ENCODE measurements around the gene LSR. TPM values are rescaled to one million over a fixed set of nuclear protein-coding genes. Genes with fewer than 3 reads are reported as not detected.

LSR gene
- total and polyA plus RNA-seq, 10 donors: 10.9 to 30.2 (median 20.4) TPM

GRCh38 chr19:35261356-35262100 is 12.7 kb downstream of the LSR start:
- H3K27me3 ChIP-seq (replicated peaks in 1 of 7): no peaks in the 10 kb centered on the region
- no peak overlapping the region for H3K27ac ChIP-seq
- H3K9me3 ChIP-seq: no peaks in the 10 kb centered on the region
- intact Hi-C loops (cut with DNase I; ENCODE audit: low total_unique reads): no loop called here
- peak; percentile 68 for DNase-seq
- H3K4me1 ChIP-seq: peaks cover 16 to 50% (median 38%) of the 10 kb centered on the region in 6 donors
- WGBS, 5 donors: 76 to 87% (median 81%) methylated on average over 10 to 12 of the region's 12 CpGs
- H3K4me3 ChIP-seq: no peak overlapping the region
- peaks cover 0 to 37% (median 0%) of the 10 kb centered on the region in 6 donors for H3K36me3 ChIP-seq
- TF ChIP-seq POLR2A (IDR thresholded peaks at IDR 0.05): no peak
- peak; percentile 18 to 69 (median 51) for TF ChIP-seq POLR2AphosphoS5 (IDR thresholded peaks at IDR 0.05)
- no peak for TF ChIP-seq CTCF (IDR thresholded peaks at IDR 0.05 in 8 of 11, conservative IDR thresholded peaks at IDR 0.05 in 3 of 11)

- intact Hi-C loops (cut with DNase I; ENCODE audit: low total_unique reads): no loop called here
- H3K27me3 ChIP-seq (replicated peaks in 1 of 7): no peaks in the 10 kb centered on the region
- TF ChIP-seq POLR2A (IDR thresholded peaks at IDR 0.05): no peak
- no peak for TF ChIP-seq CTCF (IDR thresholded peaks at IDR 0.05 in 8 of 11, conservative IDR thresholded peaks at IDR 0.05 in 3 of 11)
- peak; percentile 58 to 80 (median 61) for TF ChIP-seq POLR2AphosphoS5 (IDR thresholded peaks at IDR 0.05)
- peak; percentile 76 for DNase-seq
- no peak overlapping the region for H3K27ac ChIP-seq
- no peaks in the 10 kb centered on the region for H3K9me3 ChIP-seq
- no peak overlapping the region for H3K4me3 ChIP-seq
- WGBS, 5 donors: 69 to 84% (median 75%) methylated on average over 11 to 17 of the region's 17 CpGs
- H3K36me3 ChIP-seq: peaks cover 0 to 38% (median 0%) of the 10 kb centered on the region in 6 donors
- H3K4me1 ChIP-seq: peaks cover 19 to 51% (median 40%) of the 10 kb centered on the region in 6 donors
Measured at GRCh38 chr19:35262101-35262761, 13.4 kb downstream of the LSR start.

GRCh38 chr19:35264268-35265125 is 15.7 kb downstream of the LSR start:
- H3K9me3 ChIP-seq: no peaks in the 10 kb centered on the region
- DNase-seq: peak; percentile 53
- H3K27ac ChIP-seq: peak overlapping the region in 5 of 8 donors; percentile 1 to 97 (median 36)
- H3K4me3 ChIP-seq: no peak overlapping the region
- H3K36me3 ChIP-seq: peaks cover 0 to 33% (median 0%) of the 10 kb centered on the region in 6 donors
- no peaks in the 10 kb centered on the region for H3K27me3 ChIP-seq (replicated peaks in 1 of 7)
- intact Hi-C loops (cut with DNase I; ENCODE audit: low total_unique reads): loop anchor here (5.0 kb wide), 1 partner anchor 112 kb away; the partner anchor contains the start of gene FXYD5
- peaks cover 12 to 45% (median 37%) of the 10 kb centered on the region in 6 donors for H3K4me1 ChIP-seq
- 65 to 80% (median 67%) methylated on average over 5 to 7 of the region's 7 CpGs for WGBS, 5 donors
- TF ChIP-seq CTCF (IDR thresholded peaks at IDR 0.05 in 8 of 11, conservative IDR thresholded peaks at IDR 0.05 in 3 of 11): no peak
- TF ChIP-seq POLR2AphosphoS5 (IDR thresholded peaks at IDR 0.05): peak in 2 of 3 donors; percentile 45 to 58
